GM23338 (cell line): Measurements from ENCODE around the gene SELPLG. TPM values are rescaled to one million over a fixed set of nuclear protein-coding genes. Genes with fewer than 3 reads are reported as not detected.

Experiments used
- ATAC-seq: fragments of 200-7000 bp; cut with Tn5 transposase; 3 replicates; pipeline ENCODE4 v1.9.1; 2020
- DNase-seq: peaks from one replicate; pipeline ENCODE4 v3.0.0-alpha.2; 2015; ENCODE audit warnings: low spot score
- H2AFZ ChIP-seq: fragments of 200-600 bp; sonication (generic); 2 replicates; pipeline ENCODE4 v1.8.0; 2016; ENCODE audit warnings: antibody characterized with exemption, mild to moderate bottlenecking, moderate library complexity
- H3F3A ChIP-seq: fragments of 200-600 bp; sonication (generic); replicated peaks from 2 replicates; pipeline ENCODE4 v1.8.0; 2017; ENCODE audit warnings: antibody characterized with exemption, mixed run types, low read depth
- H3K27ac ChIP-seq: fragments of 200-600 bp; sonication (generic); 2 replicates; pipeline ENCODE4 v1.6.1; 2016; ENCODE audit warnings: low read depth
- H3K27me3 ChIP-seq: fragments of 200-600 bp; sonication (generic); 2 replicates; pipeline ENCODE4 v1.8.0; 2016; ENCODE audit warnings: mild to moderate bottlenecking, mixed run types, moderate library complexity; ENCODE audit not compliant: insufficient read depth
- H3K36me3 ChIP-seq: fragments of 200-600 bp; sonication (generic); 2 replicates; pipeline ENCODE4 v1.8.0; 2016; ENCODE audit warnings: mild to moderate bottlenecking; ENCODE audit not compliant: insufficient read depth
- H3K4me1 ChIP-seq: fragments of 200-600 bp; sonication (generic); 2 replicates; pipeline ENCODE4 v1.8.0; 2016; ENCODE audit warnings: mild to moderate bottlenecking, moderate library complexity; ENCODE audit not compliant: insufficient read depth
- H3K4me2 ChIP-seq: fragments of 200-600 bp; sonication (generic); 2 replicates; pipeline ENCODE4 v1.7.1; 2017; ENCODE audit warnings: mixed run types
- H3K4me3 ChIP-seq: fragments of 200-600 bp; sonication (generic); 2 replicates; pipeline ENCODE4 v1.6.1; 2016; ENCODE audit warnings: mixed run types
- H3K79me2 ChIP-seq: fragments of 200-600 bp; sonication (generic); replicated peaks from 2 replicates; pipeline ENCODE4 v1.8.0; 2017; ENCODE audit warnings: mild to moderate bottlenecking; ENCODE audit not compliant: insufficient read depth
- H3K9me2 ChIP-seq: fragments of 200-600 bp; sonication (generic); 2 replicates; pipeline ENCODE4 v1.8.0; 2017; ENCODE audit not compliant: insufficient read depth
- H4K20me1 ChIP-seq: fragments of 200-600 bp; sonication (generic); replicated peaks from 2 replicates; pipeline ENCODE4 v1.8.0; 2017; ENCODE audit warnings: mild to moderate bottlenecking; ENCODE audit not compliant: insufficient read depth
- H3K27ac Mint-ChIP-seq: 2 replicates; pipeline ENCODE4 v1.8.0; 2020; ENCODE audit warnings: inconsistent platforms, mild to moderate bottlenecking, moderate library complexity, mixed read lengths
- H3K27me3 Mint-ChIP-seq: 3 replicates; pipeline ENCODE4 v1.8.0; 2022; ENCODE audit warnings: low read depth, mild to moderate bottlenecking, moderate library complexity, mixed read lengths, inconsistent platforms; ENCODE audit not compliant: insufficient read depth, poor library complexity
- H3K36me3 Mint-ChIP-seq: 3 replicates; pipeline ENCODE4 v1.8.0; 2021; ENCODE audit warnings: low read depth, mild to moderate bottlenecking, inconsistent platforms, moderate library complexity, mixed read lengths
- H3K4me1 Mint-ChIP-seq: 3 replicates; pipeline ENCODE4 v1.8.0; 2020; ENCODE audit warnings: mild to moderate bottlenecking, inconsistent platforms, mixed read lengths
- H3K4me3 Mint-ChIP-seq: 3 replicates; pipeline ENCODE4 v1.8.0; 2021; ENCODE audit warnings: moderate library complexity, mild to moderate bottlenecking, inconsistent platforms, mixed read lengths
- H3K9me3 Mint-ChIP-seq: 3 replicates; pipeline ENCODE4 v1.8.0; 2020; ENCODE audit warnings: moderate library complexity, mild to moderate bottlenecking, inconsistent platforms, mixed read lengths
- CREB1 ChIP-seq: fragments of 250-450 bp; sonication (Bioruptor Pico); IDR thresholded peaks from 2 replicates; pipeline ENCODE4 v1.5.0; 2020; ENCODE audit warnings: low read depth, mild to moderate bottlenecking, moderate library complexity
- EZH2 ChIP-seq: fragments of 200-600 bp; sonication (generic); IDR thresholded peaks from one replicate; pipeline ENCODE4 v1.8.0; 2017; ENCODE audit warnings: antibody characterized with exemption, mild to moderate bottlenecking, low read depth; ENCODE audit not compliant: unreplicated experiment
- EZH2phosphoT487 ChIP-seq: fragments of 200-600 bp; sonication (generic); IDR thresholded peaks from one replicate; pipeline ENCODE4 v1.8.1; 2018; ENCODE audit warnings: antibody characterized with exemption; ENCODE audit not compliant: unreplicated experiment
- NANOG ChIP-seq: IDR thresholded peaks from 2 replicates; pipeline ENCODE4 v1.6.1; 2016; ENCODE audit warnings: antibody characterized with exemption, borderline replicate concordance
- POLR2AphosphoS5 ChIP-seq: IDR thresholded peaks from 2 replicates; pipeline ENCODE4 v1.6.1; 2016; ENCODE audit warnings: antibody characterized with exemption, low read depth
- REST ChIP-seq: IDR thresholded peaks from one replicate; pipeline ENCODE4 v1.6.1; 2018; ENCODE audit warnings: antibody characterized with exemption; ENCODE audit not compliant: unreplicated experiment
- ZNF114 ChIP-seq: fragments of 250-450 bp; sonication (Bioruptor Pico); IDR thresholded peaks from 2 replicates; pipeline ENCODE4 v1.5.0; 2020; ENCODE audit warnings: mild to moderate bottlenecking, moderate library complexity
- polyA plus RNA-seq: library from polyadenylated mRNA; unstranded; fragments of >200 nt; fragmentation: Nextera tagmentation; extraction: Ambion mirVana; gene quantifications from 2 replicates; pipeline ENCODE4 v1.2.1, GENCODE V29; 2016
- total RNA-seq: library from RNA; depleted of rRNA; stranded (reverse); fragments of >200 nt; shearing (Covaris generic); gene quantifications from 2 replicates; pipeline ENCODE4 v1.2.3, GENCODE V29; 2014
- TF ChIP-seq, protein P1 (sequence below), 2 experiments: fragments of 200-600 bp in 1 of 2; sonication (generic) in 1 of 2; conservative IDR thresholded peaks; 2 replicates each; pipeline versions ENCODE4 v1.5.1 to v1.6.1; 2016 to 2017; ENCODE audit warnings: antibody characterized with exemption in 2 of 2, low read depth in 2 of 2, mild to moderate bottlenecking in 2 of 2, moderate library complexity in 1 of 2

The SELPLG gene
- total and polyA plus RNA-seq, 2 experiments from 2014 or later: 0.16 to 0.56 TPM

GRCh38 chr12:108625228-108625627 is 8.5 kb downstream of the SELPLG start:
- DNase-seq: peak; percentile 42
- Histone ChIP-seq H3K9me2 (peaks cover 7% of the 10 kb centered on the region; the same call in 1 of the 2 replicates), H3K4me3 (no peak overlapping the region), H3K36me3 (no peaks in the 10 kb centered on the region), H3K79me2 (no peaks in the 10 kb centered on the region), H3K4me1 (peaks cover 9% of the 10 kb centered on the region; the same call in 1 of the 2 replicates), H3K27me3 (no peaks in the 10 kb centered on the region), H3F3A (0 out of 2 replicates have a peak, but pooled peaks cover 7% of the 10 kb centered on the region), H2AFZ (no peak overlapping the region), H3K27ac (no peak overlapping the region; the same call in 1 of the 2 replicates), H4K20me1 (no peaks in the 10 kb centered on the region), H3K4me2 (peak overlapping the region; percentile 60)
- Mint-ChIP-seq H3K9me3 (0 out of 3 replicates have a peak, but pooled peaks cover 2% of the 10 kb centered on the region), H3K27me3 (peaks cover 12% of the 10 kb centered on the region), H3K36me3 (peaks cover 3% of the 10 kb centered on the region; the same call in 1 of the 3 replicates), H3K4me3 (no peak overlapping the region), H3K27ac (no peak overlapping the region), H3K4me1 (peaks cover 27% of the 10 kb centered on the region)
- ATAC-seq: peak; percentile 41
- TF ChIP-seq EZH2phosphoT487 (no peak), EZH2 (no peak), ZNF114 (CRISPR knock-in tag) (no peak), POLR2AphosphoS5 (no peak), REST (no peak)

GRCh38 chr12:108623577-108623976 is 10.1 kb downstream of the SELPLG start:
- Mint-ChIP-seq H3K4me3 (no peak overlapping the region), H3K36me3 (peaks cover 3% of the 10 kb centered on the region; the same call in 1 of the 3 replicates), H3K27ac (no peak overlapping the region), H3K27me3 (peaks cover 7% of the 10 kb centered on the region), H3K4me1 (peaks cover 27% of the 10 kb centered on the region), H3K9me3 (0 out of 3 replicates have a peak, but pooled peaks cover 2% of the 10 kb centered on the region)
- peaks cover 7% of the 10 kb centered on the region; the same call in 1 of the 2 replicates for H3K9me2 ChIP-seq
- H3K27ac ChIP-seq: no peak overlapping the region
- no peaks in the 10 kb centered on the region for H4K20me1 ChIP-seq
- no peak for DNase-seq
- H3K27me3 ChIP-seq: no peaks in the 10 kb centered on the region
- H3K4me3 ChIP-seq: no peak overlapping the region
- no peak overlapping the region for H3K4me2 ChIP-seq
- no peaks in the 10 kb centered on the region for H3K79me2 ChIP-seq
- no peak overlapping the region for H2AFZ ChIP-seq
- peaks cover 6% of the 10 kb centered on the region; the same call in 1 of the 2 replicates for H3K4me1 ChIP-seq
- ATAC-seq: no peak
- H3K36me3 ChIP-seq: no peaks in the 10 kb centered on the region
- 0 out of 2 replicates have a peak, but pooled peaks cover 7% of the 10 kb centered on the region for H3F3A ChIP-seq
- TF ChIP-seq NANOG: no peak
- no peak for TF ChIP-seq EZH2
- TF ChIP-seq, protein P1, sequence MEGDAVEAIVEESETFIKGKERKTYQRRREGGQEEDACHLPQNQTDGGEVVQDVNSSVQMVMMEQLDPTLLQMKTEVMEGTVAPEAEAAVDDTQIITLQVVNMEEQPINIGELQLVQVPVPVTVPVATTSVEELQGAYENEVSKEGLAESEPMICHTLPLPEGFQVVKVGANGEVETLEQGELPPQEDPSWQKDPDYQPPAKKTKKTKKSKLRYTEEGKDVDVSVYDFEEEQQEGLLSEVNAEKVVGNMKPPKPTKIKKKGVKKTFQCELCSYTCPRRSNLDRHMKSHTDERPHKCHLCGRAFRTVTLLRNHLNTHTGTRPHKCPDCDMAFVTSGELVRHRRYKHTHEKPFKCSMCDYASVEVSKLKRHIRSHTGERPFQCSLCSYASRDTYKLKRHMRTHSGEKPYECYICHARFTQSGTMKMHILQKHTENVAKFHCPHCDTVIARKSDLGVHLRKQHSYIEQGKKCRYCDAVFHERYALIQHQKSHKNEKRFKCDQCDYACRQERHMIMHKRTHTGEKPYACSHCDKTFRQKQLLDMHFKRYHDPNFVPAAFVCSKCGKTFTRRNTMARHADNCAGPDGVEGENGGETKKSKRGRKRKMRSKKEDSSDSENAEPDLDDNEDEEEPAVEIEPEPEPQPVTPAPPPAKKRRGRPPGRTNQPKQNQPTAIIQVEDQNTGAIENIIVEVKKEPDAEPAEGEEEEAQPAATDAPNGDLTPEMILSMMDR (conservative IDR thresholded peaks at IDR 0.05; ENCODE audit: low read depth in 2 of 2): no peak
- TF ChIP-seq CREB1: no peak
- TF ChIP-seq POLR2AphosphoS5: no peak
- TF ChIP-seq REST: no peak
